Tibial nerve (tissue), 4 donors: ENCODE measurements around the gene CLIP4. TPM values are rescaled to one million over a fixed set of nuclear protein-coding genes. Genes with fewer than 3 reads are reported as not detected.

ENCODE experiments used
- DNase-seq, 2 donors: peaks; one replicate each; pipeline ENCODE4 v3.0.0-alpha.2; 2019; ENCODE audit warnings: low spot score in 2 of 2
- H3K27ac ChIP-seq, 4 donors: fragments of 200-600 bp; sonication (generic) in 3 of 4; one replicate each; pipeline ENCODE4 v1.5.1; 2017 to 2019; ENCODE audit warnings: mild to moderate bottlenecking in 1 of 4
- H3K27me3 ChIP-seq, 2 donors: fragments of 200-600 bp; sonication (generic) in 1 of 2; one replicate each; pipeline versions ENCODE4 v1.5.1 to v1.6.0; 2017 to 2019
- H3K36me3 ChIP-seq, 3 donors: fragments of 200-600 bp; sonication (generic); one replicate each; pipeline ENCODE4 v1.5.1; 2018 to 2019
- H3K4me1 ChIP-seq, 4 donors: fragments of 200-600 bp; sonication (generic) in 3 of 4; one replicate each; pipeline ENCODE4 v1.5.1; 2017 to 2019
- H3K4me3 ChIP-seq, 4 donors: fragments of 200-600 bp; sonication (generic) in 3 of 4; one replicate each; pipeline ENCODE4 v1.5.1; 2017 to 2019; ENCODE audit warnings: mild to moderate bottlenecking in 1 of 4, moderate library complexity in 1 of 4
- H3K9me3 ChIP-seq, 4 donors: fragments of 200-600 bp; sonication (generic) in 3 of 4; one replicate each; pipeline ENCODE4 v1.5.1; 2017 to 2019
- EP300 ChIP-seq, 2 donors: sonication (generic); formaldehyde crosslinking; IDR thresholded peaks; one replicate each; pipeline ENCODE4 v1.6.1; 2017; ENCODE audit warnings: antibody characterized with exemption in 2 of 2, mild to moderate bottlenecking in 1 of 2
- POLR2A ChIP-seq, 2 donors: fragments of 450-650 bp; IDR thresholded peaks; one replicate each; pipeline ENCODE4 v1.6.1; 2017; ENCODE audit warnings: antibody characterized with exemption in 2 of 2, mild to moderate bottlenecking in 2 of 2, moderate library complexity in 2 of 2
- WGBS, 2 donors: methylation state at CpG; one replicate each; pipeline ENCODE4 v1.1.5; 2018; 5-methylcytosine and 5-hydroxymethylcytosine counted together
- total RNA-seq, 4 donors: library from RNA; depleted of rRNA; stranded (reverse); fragments of >200 nt; gene quantifications; one replicate each; pipeline ENCODE4 v1.1.0, GENCODE V29; 2016
- TF ChIP-seq, protein P1 (sequence below), 5 experiments: fragments of 200-600 bp in 3 of 5; fragments of 450-650 bp in 2 of 5; sonication (generic) in 3 of 5; IDR thresholded peaks; one replicate each; pipeline ENCODE4 v1.5.1; 2016 to 2019; ENCODE audit warnings: antibody characterized with exemption in 5 of 5, mild to moderate bottlenecking in 3 of 5, moderate library complexity in 2 of 5

Gene CLIP4
- total RNA-seq, 4 donors from 2014 or later, result 71.4 to 98.6 (median 91.2) TPM

GRCh38 chr2:29071032-29071975, 43.9 kb upstream of the CLIP4 start:
- Histone ChIP-seq H3K27me3 (no peaks in the 10 kb centered on the region), H3K36me3 (no peaks in the 10 kb centered on the region), H3K4me3 (no peak overlapping the region), H3K4me1 (peaks cover 0 to 35% (median 19%) of the 10 kb centered on the region in 4 donors), H3K27ac (peak overlapping the region in 2 of 4 donors; percentile 57 to 89), H3K9me3 (no peaks in the 10 kb centered on the region)
- 81 to 88% methylated on average over 12 to 15 of the region's 19 CpGs for WGBS, 2 donors
- TF ChIP-seq POLR2A (IDR thresholded peaks at IDR 0.05) (no peak), EP300 (IDR thresholded peaks at IDR 0.05) (no peak)
- TF ChIP-seq, protein P1, sequence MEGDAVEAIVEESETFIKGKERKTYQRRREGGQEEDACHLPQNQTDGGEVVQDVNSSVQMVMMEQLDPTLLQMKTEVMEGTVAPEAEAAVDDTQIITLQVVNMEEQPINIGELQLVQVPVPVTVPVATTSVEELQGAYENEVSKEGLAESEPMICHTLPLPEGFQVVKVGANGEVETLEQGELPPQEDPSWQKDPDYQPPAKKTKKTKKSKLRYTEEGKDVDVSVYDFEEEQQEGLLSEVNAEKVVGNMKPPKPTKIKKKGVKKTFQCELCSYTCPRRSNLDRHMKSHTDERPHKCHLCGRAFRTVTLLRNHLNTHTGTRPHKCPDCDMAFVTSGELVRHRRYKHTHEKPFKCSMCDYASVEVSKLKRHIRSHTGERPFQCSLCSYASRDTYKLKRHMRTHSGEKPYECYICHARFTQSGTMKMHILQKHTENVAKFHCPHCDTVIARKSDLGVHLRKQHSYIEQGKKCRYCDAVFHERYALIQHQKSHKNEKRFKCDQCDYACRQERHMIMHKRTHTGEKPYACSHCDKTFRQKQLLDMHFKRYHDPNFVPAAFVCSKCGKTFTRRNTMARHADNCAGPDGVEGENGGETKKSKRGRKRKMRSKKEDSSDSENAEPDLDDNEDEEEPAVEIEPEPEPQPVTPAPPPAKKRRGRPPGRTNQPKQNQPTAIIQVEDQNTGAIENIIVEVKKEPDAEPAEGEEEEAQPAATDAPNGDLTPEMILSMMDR (IDR thresholded peaks at IDR 0.05), result no peak
- no peak for DNase-seq

GRCh38 chr2:29072251-29072650, 43.0 kb upstream of the CLIP4 start:
- peak overlapping the region in 2 of 4 donors; percentile 57 to 89 for H3K27ac ChIP-seq
- 88 to 93% methylated on average over 6 to 8 of the region's 8 CpGs for WGBS, 2 donors
- peaks cover 0 to 31% (median 11%) of the 10 kb centered on the region in 4 donors for H3K4me1 ChIP-seq
- no peak overlapping the region for H3K4me3 ChIP-seq
- no peaks in the 10 kb centered on the region for H3K9me3 ChIP-seq
- H3K27me3 ChIP-seq, result no peaks in the 10 kb centered on the region
- TF ChIP-seq POLR2A (IDR thresholded peaks at IDR 0.05) (no peak), EP300 (IDR thresholded peaks at IDR 0.05) (no peak)
- TF ChIP-seq, protein P1 (IDR thresholded peaks at IDR 0.05), result no peak
- DNase-seq, result no peak
- H3K36me3 ChIP-seq, result no peaks in the 10 kb centered on the region

DNA sequence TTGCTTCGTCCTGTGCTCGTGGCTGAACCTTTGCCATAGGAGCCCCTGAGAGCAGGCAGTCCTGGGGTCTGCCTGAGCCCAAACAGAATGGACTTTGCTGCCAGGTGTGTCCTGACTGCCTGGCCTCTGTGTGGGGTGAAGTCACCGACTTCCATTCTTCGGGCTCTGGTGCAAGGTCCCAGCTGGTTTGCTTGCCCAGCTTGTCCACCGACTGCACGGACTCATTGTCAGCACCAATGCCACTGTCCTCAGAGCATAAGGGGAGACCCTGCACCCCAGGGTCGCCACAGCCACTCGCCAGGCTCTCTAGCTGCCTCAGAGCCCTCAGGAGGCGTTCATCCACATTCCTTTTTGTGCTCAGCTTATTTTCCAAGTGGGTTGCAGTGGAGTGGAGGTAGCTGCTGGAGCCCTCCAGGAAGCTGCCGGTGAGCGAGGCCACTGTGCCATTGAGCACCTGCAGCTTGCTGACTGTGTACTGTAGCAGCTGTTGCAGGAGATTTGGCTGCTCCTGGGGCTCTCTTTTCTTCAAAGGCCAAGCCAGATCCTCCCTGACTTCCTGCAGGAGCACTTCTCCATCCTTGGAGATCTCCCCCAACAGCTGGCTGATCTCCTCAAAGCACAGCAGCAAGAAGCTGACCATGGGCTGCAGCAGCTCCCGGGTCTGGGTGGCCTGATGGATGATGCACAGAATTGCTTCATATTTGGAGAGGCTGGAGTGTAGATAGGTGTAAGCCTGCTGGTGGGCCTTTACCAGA, 42.1 kb upstream of the CLIP4 start:
- Histone ChIP-seq H3K4me3 (no peak overlapping the region), H3K27ac (peak overlapping the region in 1 of 4 donors; percentile 89), H3K9me3 (no peaks in the 10 kb centered on the region), H3K4me1 (peaks cover 0 to 25% (median 7%) of the 10 kb centered on the region in 4 donors), H3K27me3 (no peaks in the 10 kb centered on the region), H3K36me3 (no peaks in the 10 kb centered on the region)
- TF ChIP-seq, protein P1 (IDR thresholded peaks at IDR 0.05), result no peak
- TF ChIP-seq EP300 (IDR thresholded peaks at IDR 0.05) (no peak), POLR2A (IDR thresholded peaks at IDR 0.05) (no peak)
- DNase-seq, result no peak
- 79 to 90% methylated on average over 10 to 12 of the region's 12 CpGs for WGBS, 2 donors

DNA sequence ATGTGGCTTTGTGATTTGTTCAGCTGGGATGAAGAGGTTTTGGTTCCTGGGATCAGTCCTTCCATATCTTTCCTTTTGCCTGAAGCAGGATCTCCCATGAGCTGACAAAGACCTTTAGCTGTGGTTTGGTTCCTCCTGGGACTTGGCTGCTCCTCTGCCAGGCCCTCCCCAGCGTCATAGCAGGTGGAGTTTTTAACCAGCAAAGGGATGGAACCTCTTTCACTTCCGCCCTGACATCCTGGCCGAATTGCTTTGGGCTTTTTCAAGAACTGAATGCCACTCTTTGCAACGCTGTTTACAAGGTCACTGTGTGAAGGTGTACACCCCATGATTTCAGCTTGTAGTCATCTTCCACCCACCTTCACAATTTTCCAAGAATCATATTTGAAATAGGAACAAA, 41.3 kb upstream of the CLIP4 start:
- no peak for DNase-seq
- H3K27ac ChIP-seq, result peak overlapping the region in 3 of 4 donors; percentile 2 to 89 (median 72)
- 72 to 83% methylated on average over 4 of the region's 4 CpGs for WGBS, 2 donors
- TF ChIP-seq EP300 (IDR thresholded peaks at IDR 0.05), result no peak
- TF ChIP-seq, protein P1 (IDR thresholded peaks at IDR 0.05), result no peak
- TF ChIP-seq POLR2A (IDR thresholded peaks at IDR 0.05), result no peak
- no peak overlapping the region for H3K4me3 ChIP-seq
- H3K36me3 ChIP-seq, result no peaks in the 10 kb centered on the region
- no peaks in the 10 kb centered on the region for H3K27me3 ChIP-seq
- H3K4me1 ChIP-seq, result peaks cover 0 to 25% (median 6%) of the 10 kb centered on the region in 4 donors
- no peaks in the 10 kb centered on the region for H3K9me3 ChIP-seq
